Right cardiac atrium (tissue), 5 donors: Measurements from ENCODE around the gene LATS1. TPM values are rescaled to one million over a fixed set of nuclear protein-coding genes. Genes with fewer than 3 reads are reported as not detected.

ENCODE experiments used
- ATAC-seq, 2 donors: fragments of 200-7000 bp; cut with Tn5 transposase; one replicate each; pipeline versions ENCODE4 v1.8.0 to v1.9.1; 2020; ENCODE audit warnings: moderate library complexity in 2 of 2, mild to moderate bottlenecking in 1 of 2
- DNase-seq, 3 donors: peaks; one replicate each; pipeline ENCODE4 v3.0.0-alpha.2; 2020
- H3K27ac ChIP-seq: one replicate; pipeline ENCODE4 v1.5.1; 2013; ENCODE audit warnings: mild to moderate bottlenecking, low read length, control low read depth, moderate library complexity
- H3K27me3 ChIP-seq: one replicate; pipeline ENCODE4 v1.6.1; 2013; ENCODE audit not compliant: control insufficient read depth, insufficient read depth
- H3K4me1 ChIP-seq: one replicate; pipeline ENCODE4 v1.6.1; 2013; ENCODE audit warnings: low read length; ENCODE audit not compliant: control insufficient read depth, insufficient read depth
- H3K4me3 ChIP-seq: one replicate; pipeline ENCODE4 v1.5.1; 2013; ENCODE audit warnings: low read length, control low read depth
- H3K9me3 ChIP-seq: one replicate; pipeline ENCODE4 v1.6.1; 2013; ENCODE audit warnings: low read length; ENCODE audit not compliant: control insufficient read depth
- WGBS: extraction: QIAGEN DNeasy Blood & Tissue Kit; methylation state at CpG from one replicate; pipeline ENCODE4 v1.1.7; 2013; 5-methylcytosine and 5-hydroxymethylcytosine counted together
- intact Hi-C, 4 donors: fragments of 100-400 bp; cut with DNase I; formaldehyde crosslinking; loops; one replicate each; pipeline versions ENCODE4 v1.11.0 to v1.14.0; 2022 to 2023
- polyA plus RNA-seq: library from polyadenylated mRNA; stranded (reverse); fragments of 200-250 nt; gene quantifications from one replicate; pipeline ENCODE4 v1.2.3, GENCODE V29; 2013
- total RNA-seq, 4 donors: library from RNA; stranded (reverse); fragmentation: NEBNext Ultra II Directional; extraction: Animal tissue kit (Norgen Biotek cat#: 25700); gene quantifications; one replicate each; pipeline ENCODE4 v1.2.1, GENCODE V29; 2021
- donor health status: healthy with polysubstance abuse.
- donor health status: DM: no; HTN: yes; CAD: no.
- donor health status: DM: no; HTN: no; CAD: no.
- donor health status: DM: no; HTN: yes; CAD: no; lungs with severe emphysema.
- donor health status: DM: yes; HTN: yes; CAD: no.

The LATS1 gene
- total and polyA plus RNA-seq, 5 donors: 4.8 to 19.0 (median 13.5) TPM

DNA sequence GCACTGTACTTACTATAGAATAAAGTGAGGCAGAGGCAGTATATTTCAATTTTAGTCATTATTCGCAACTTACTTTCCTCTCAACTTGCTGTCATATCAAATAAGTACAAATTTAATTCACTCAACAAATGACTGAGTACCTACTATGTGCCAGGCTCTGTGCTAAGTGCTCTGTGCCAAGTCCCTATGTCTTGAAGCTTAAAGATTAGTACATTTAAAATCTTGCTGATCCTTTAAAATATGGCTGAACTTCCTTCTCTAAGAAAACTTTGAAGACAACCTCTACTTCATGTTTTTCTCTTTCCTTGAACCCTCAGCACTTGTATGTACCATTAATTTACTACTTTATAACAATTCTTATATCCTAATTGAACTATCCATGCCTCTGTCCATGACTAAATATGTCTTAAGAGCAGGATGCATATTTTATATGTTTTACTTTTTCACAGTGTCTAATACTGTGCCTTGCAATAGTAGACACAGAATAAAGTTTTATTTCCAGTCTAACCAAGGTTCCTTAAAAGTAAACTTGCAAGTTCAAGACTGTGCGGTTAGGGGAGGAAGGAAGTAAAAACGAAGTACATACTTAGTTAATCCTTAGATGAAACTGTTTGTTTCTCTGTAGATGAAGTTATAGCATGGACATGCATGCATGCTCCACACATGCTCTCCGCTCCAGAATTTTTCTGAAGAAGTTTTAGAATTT is 10.0 kb upstream of the LATS1 start:
- Histone ChIP-seq H3K27me3 (no peaks in the 10 kb centered on the region), H3K9me3 (no peaks in the 10 kb centered on the region), H3K4me1 (no peaks in the 10 kb centered on the region), H3K4me3 (no peak overlapping the region), H3K27ac (no peak overlapping the region)
- DNase-seq (no peak), ATAC-seq (no peak)
- intact Hi-C loops: loop anchor here in 1 of 4 donors (10.0 kb wide), 1 partner anchor 197 kb away; the partner anchor contains the start of gene RAET1G
- 84% methylated on average over 4 of the region's 4 CpGs for WGBS

DNA sequence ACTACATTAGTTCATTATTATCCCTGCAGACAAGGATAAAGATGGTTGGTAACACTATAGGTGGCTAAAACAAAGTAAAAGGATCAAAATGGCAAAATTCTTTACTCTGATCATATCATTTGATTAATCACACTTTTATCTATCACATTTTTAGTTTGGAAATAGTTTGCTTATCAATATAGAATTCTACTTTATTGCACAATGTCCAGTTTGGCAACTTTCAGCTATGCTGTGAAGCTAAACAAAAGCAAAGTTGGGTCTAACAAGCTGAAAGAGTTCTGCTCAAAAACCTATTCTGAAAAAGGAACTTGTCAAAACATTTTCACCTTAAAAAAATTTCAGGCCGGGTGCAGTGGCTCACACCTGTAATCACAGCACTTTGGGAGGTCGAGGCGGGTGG is 7.9 kb upstream of the LATS1 start:
- 90% methylated on average over 3 of the region's 3 CpGs for WGBS
- Histone ChIP-seq H3K27me3 (no peaks in the 10 kb centered on the region), H3K9me3 (no peaks in the 10 kb centered on the region), H3K4me3 (no peak overlapping the region), H3K27ac (no peak overlapping the region), H3K4me1 (no peaks in the 10 kb centered on the region)
- DNase-seq (no peak), ATAC-seq (no peak)
- intact Hi-C loops: loop anchor here in 1 of 4 donors (10.0 kb wide), 1 partner anchor 199 kb away; the partner anchor contains the start of gene RAET1G

DNA sequence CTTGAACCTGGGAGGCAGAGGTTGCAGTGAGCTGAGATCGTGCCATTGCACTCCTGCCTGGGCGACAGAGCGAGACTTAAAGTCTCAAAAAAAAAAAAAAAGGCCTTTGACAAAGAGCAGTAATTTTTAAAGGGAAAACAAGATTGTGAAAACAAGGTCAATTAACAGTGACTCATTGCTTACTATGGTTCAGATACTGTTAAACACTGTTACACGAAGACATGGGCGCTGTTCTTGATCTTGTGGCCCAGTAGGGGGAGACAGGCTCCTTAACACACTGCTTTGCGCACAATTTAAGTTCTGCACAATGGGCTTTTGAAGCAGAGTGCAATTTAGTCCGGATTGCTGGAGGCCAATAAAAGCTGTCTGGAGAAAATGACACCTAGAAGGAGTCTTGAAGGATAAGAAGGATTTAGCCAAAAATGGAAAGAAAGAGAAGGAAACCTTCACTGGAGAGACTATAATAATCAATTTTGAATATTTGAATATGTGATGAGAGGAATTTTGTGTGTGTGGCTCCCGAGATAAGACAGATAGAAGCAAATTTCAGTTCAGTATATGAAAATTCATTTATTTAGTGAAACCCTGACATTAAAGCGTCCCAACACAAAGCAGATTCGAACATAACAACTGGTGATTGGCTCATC is 6.0 kb upstream of the LATS1 start:
- no peaks in the 10 kb centered on the region for H3K9me3 ChIP-seq
- H3K27me3 ChIP-seq: no peaks in the 10 kb centered on the region
- no peaks in the 10 kb centered on the region for H3K4me1 ChIP-seq
- no peak overlapping the region for H3K27ac ChIP-seq
- DNase-seq (peak in 1 of 3 donors; percentile 35), ATAC-seq (peak; percentile 83 to 88)
- WGBS: 63% methylated on average over 10 of the region's 10 CpGs
- intact Hi-C loops: loop anchor here in 1 of 4 donors (10.0 kb wide), 1 partner anchor 201 kb away; the partner anchor contains the start of gene RAET1G
- no peak overlapping the region for H3K4me3 ChIP-seq

DNA sequence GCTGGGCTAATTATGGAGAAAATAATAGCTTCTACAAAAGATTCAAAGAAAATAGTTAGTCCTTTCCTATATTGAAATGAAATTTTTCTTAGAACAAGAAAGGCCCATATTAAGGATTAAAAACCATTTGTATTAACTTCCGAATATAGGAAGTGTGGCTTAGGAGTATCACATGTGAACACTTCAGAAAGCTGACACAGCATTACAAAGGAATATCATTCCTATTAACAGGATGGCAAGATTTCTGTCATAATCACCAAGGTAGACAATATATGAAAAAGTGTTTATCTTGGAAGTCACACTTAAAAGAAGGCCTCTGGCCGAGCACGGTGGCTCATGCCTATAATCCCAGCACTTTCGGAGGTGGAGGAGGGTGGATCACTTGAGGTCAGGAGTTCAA is 5.4 kb upstream of the LATS1 start:
- Histone ChIP-seq H3K27me3 (no peaks in the 10 kb centered on the region), H3K4me3 (no peak overlapping the region), H3K9me3 (no peaks in the 10 kb centered on the region), H3K4me1 (no peaks in the 10 kb centered on the region), H3K27ac (no peak overlapping the region)
- DNase-seq (no peak), ATAC-seq (no peak)
- 86% methylated on average over 4 of the region's 4 CpGs for WGBS
- intact Hi-C loops: loop anchor here in 1 of 4 donors (10.0 kb wide), 1 partner anchor 202 kb away; the partner anchor contains the start of gene RAET1G

DNA sequence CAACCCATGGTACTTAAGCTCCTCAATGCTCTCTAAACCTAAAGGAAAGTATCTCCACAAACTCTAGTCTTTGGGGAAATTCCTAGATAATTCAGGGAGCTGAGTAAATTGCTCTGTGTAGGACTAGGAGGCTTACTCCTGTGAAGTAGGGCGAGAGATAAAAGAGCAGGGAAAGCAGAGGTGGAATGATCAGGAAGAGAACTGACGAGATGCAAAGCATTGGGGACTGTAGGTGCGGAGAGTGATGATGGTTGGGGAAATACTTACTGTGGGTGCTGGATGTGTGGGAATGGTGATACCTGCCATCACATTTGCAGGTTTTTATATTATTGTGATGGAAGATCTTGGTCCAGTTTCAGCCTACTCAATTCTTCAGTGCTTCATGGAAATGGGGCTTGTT is 1.6 kb upstream of the LATS1 start:
- ATAC-seq: no peak
- H3K27ac ChIP-seq: no peak overlapping the region
- H3K27me3 ChIP-seq: no peaks in the 10 kb centered on the region
- WGBS: 99% methylated on average over 3 of the region's 3 CpGs
- H3K4me3 ChIP-seq: no peak overlapping the region
- no peaks in the 10 kb centered on the region for H3K4me1 ChIP-seq
- H3K9me3 ChIP-seq: no peaks in the 10 kb centered on the region
- intact Hi-C loops: loop anchor here in 1 of 4 donors (10.0 kb wide), 1 partner anchor 75 kb away; the partner anchor contains the start of gene KATNA1
- no peak for DNase-seq

DNA sequence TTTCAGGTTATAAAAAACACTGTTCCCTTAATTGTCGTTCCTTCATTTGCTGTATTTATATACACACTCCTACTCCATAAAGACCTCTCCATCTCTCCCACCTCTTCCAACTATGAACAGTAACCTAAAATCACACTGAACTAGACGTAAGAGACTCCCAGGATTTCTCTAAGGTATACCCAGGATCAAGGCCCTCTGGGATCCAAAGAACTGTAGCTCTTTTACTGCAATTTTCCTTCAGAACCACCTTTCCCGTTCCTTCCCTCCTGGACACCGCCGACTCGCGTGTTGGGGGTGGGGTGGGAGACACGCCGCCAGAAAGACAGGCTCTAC is 680 bp downstream of the LATS1 start:
- Histone ChIP-seq H3K4me1 (no peaks in the 10 kb centered on the region), H3K27me3 (no peaks in the 10 kb centered on the region), H3K27ac (peak overlapping the region; percentile 98), H3K4me3 (peak overlapping the region; percentile 79), H3K9me3 (no peaks in the 10 kb centered on the region)
- DNase-seq (no peak), ATAC-seq (no peak)
- 0% methylated on average over 9 of the region's 9 CpGs for WGBS
- intact Hi-C loops: loop anchor here in 1 of 4 donors (10.0 kb wide), 1 partner anchor 72 kb away; the partner anchor contains the start of gene KATNA1

DNA sequence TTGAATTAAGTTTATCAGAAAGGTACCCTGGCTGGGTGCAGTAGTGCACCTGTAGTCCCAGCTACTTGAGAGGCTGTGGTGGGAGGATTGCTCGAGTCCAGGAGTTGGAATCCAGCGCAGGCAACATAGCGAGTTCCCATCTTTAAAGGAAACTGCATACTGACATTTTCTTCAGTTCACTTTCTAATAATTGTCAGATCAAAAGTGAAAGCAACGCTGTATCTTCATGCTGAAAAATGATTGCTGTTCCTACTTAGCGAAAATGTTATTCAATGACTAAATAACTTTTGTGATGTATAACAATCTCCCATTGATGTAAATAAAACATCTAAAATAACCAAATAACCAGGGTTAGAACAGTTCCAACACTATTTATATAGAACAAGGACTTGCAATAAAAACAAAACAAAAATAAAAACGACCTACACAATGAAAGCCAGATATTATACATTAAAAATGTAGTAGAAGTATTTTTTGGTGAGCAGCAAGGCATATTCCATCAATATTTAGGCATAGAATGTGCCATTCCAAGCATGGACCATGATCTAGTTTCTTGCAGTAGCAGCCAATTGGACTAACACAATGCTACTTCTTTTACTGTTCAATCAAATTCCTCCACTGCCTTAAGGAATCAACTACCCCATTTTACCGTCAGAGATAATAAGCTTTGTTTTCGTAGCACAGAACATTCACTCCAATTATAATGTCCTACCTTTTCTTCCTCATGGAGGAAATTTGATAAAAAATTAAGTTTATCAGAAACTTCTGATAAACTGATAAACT is 1.5 kb downstream of the LATS1 start:
- ATAC-seq (no peak), DNase-seq (no peak)
- 16% methylated on average over 8 of the region's 8 CpGs for WGBS
- Histone ChIP-seq H3K9me3 (no peaks in the 10 kb centered on the region), H3K4me3 (peak overlapping the region; percentile 52), H3K4me1 (no peaks in the 10 kb centered on the region), H3K27me3 (no peaks in the 10 kb centered on the region), H3K27ac (no peak overlapping the region)
- intact Hi-C loops: loop anchor here in 1 of 4 donors (10.0 kb wide), 1 partner anchor 72 kb away; the partner anchor contains the start of gene KATNA1

DNA sequence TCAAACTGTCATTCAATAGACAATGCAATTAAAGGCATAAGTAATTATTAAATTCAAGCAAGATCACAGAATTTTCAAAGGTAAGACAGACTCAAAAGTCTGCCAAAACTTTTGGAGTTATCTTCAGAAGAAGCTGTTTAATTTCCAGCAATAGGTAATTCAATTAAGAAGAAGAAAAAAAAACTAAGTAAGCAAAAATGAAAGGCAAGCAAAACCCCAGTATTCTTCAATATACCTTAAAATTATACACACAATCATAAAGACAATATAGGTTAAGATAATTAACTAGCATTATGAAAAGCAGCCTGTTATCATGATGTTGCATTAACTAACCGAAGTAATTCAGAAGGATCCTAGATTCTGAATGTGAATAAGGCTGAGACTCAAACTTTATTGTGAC is 3.5 kb downstream of the LATS1 start:
- H3K4me3 ChIP-seq: no peak overlapping the region
- H3K9me3 ChIP-seq: no peaks in the 10 kb centered on the region
- ATAC-seq: no peak
- no peak for DNase-seq
- H3K27me3 ChIP-seq: no peaks in the 10 kb centered on the region
- WGBS: 95% methylated on average over 1 of the region's 1 CpG
- intact Hi-C loops: loop anchor here in 1 of 4 donors (10.0 kb wide), 1 partner anchor 70 kb away; the partner anchor contains the start of gene KATNA1
- H3K27ac ChIP-seq: no peak overlapping the region
- no peaks in the 10 kb centered on the region for H3K4me1 ChIP-seq

DNA sequence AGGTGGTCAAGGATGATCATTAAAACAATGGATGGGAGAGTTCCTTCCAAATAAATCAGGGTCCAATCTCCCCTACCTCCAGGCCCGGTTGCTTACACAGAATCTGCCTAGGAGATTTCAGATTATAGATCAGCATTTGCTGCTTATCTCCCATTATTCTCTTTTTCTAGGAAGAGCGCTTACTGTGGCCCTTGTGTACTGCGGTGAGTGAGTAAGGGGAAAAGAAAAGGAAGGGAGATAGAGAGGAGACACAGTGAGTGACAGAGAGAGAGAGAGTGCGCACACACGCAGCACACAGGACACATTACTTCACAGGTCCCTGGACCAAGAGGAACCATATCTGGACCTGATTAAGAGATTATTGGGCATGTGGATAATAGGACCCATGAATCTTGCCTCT is 6.2 kb downstream of the LATS1 start:
- ATAC-seq (no peak), DNase-seq (no peak)
- H3K27me3 ChIP-seq: no peaks in the 10 kb centered on the region
- no peaks in the 10 kb centered on the region for H3K9me3 ChIP-seq
- peaks cover 4% of the 10 kb centered on the region for H3K4me1 ChIP-seq
- H3K4me3 ChIP-seq: no peak overlapping the region
- intact Hi-C loops: loop anchor here in 1 of 4 donors (10.0 kb wide), 1 partner anchor 67 kb away; the partner anchor contains the start of gene KATNA1
- no peak overlapping the region for H3K27ac ChIP-seq
- WGBS: 96% methylated on average over 5 of the region's 5 CpGs

DNA sequence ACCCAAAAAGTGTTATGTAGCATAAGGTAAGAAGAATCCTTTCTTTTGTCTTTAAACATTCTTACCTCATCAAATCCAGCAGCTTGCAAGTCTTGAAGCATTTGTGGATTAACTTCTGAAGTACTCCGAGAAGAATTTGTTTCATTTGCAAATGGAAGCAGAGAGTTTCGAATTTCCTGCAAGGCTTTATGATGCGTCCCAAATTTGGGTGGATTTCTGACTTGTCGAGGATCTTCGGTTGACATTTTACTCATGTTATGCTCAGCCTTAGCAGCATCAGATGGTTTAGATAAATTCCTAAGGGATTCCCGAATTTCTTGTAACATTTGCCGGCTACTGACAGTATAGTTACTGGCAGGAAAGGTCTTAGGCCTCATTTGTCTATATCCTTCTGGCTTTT is 16.2 kb downstream of the LATS1 start:
- Histone ChIP-seq H3K27ac (no peak overlapping the region), H3K27me3 (no peaks in the 10 kb centered on the region), H3K4me1 (peaks cover 2% of the 10 kb centered on the region), H3K4me3 (no peak overlapping the region), H3K9me3 (no peaks in the 10 kb centered on the region)
- DNase-seq (no peak), ATAC-seq (no peak)
- intact Hi-C loops: no loop called here
- 73% methylated on average over 7 of the region's 7 CpGs for WGBS
